ENCODE results near the gene UAP1L1. TPM values are rescaled to one million over a fixed set of nuclear protein-coding genes. Genes with fewer than 3 reads are reported as not detected.

Gene UAP1L1
- total RNA-seq, 2 donors from 2014 or later: 9.0 to 13.0 TPM

- intact Hi-C loops (cut with DNase I): loop anchor here (5.0 kb wide), 1 partner anchor 252 kb away; no protein-coding TSS in a partner anchor
- Histone ChIP-seq H3K27me3 (no peaks in the 10 kb centered on the region), H3K4me3 (no peak overlapping the region), H3K36me3 (no peaks in the 10 kb centered on the region), H3K27ac (no peak overlapping the region), H3K9me3 (no peaks in the 10 kb centered on the region), H3K9ac (ENCODE audit: low read depth in 2 of 2, low read length in 2 of 2) (no peak overlapping the region), H3K4me1 (peaks cover 16% of the 10 kb centered on the region)
- TF ChIP-seq, protein P1, sequence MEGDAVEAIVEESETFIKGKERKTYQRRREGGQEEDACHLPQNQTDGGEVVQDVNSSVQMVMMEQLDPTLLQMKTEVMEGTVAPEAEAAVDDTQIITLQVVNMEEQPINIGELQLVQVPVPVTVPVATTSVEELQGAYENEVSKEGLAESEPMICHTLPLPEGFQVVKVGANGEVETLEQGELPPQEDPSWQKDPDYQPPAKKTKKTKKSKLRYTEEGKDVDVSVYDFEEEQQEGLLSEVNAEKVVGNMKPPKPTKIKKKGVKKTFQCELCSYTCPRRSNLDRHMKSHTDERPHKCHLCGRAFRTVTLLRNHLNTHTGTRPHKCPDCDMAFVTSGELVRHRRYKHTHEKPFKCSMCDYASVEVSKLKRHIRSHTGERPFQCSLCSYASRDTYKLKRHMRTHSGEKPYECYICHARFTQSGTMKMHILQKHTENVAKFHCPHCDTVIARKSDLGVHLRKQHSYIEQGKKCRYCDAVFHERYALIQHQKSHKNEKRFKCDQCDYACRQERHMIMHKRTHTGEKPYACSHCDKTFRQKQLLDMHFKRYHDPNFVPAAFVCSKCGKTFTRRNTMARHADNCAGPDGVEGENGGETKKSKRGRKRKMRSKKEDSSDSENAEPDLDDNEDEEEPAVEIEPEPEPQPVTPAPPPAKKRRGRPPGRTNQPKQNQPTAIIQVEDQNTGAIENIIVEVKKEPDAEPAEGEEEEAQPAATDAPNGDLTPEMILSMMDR (IDR thresholded peaks at IDR 0.05): no peak
- DNase-seq: no peak
These were observed 38.4 kb upstream of the UAP1L1 start for GRCh38 chr9:137038916-137039315.

DNA sequence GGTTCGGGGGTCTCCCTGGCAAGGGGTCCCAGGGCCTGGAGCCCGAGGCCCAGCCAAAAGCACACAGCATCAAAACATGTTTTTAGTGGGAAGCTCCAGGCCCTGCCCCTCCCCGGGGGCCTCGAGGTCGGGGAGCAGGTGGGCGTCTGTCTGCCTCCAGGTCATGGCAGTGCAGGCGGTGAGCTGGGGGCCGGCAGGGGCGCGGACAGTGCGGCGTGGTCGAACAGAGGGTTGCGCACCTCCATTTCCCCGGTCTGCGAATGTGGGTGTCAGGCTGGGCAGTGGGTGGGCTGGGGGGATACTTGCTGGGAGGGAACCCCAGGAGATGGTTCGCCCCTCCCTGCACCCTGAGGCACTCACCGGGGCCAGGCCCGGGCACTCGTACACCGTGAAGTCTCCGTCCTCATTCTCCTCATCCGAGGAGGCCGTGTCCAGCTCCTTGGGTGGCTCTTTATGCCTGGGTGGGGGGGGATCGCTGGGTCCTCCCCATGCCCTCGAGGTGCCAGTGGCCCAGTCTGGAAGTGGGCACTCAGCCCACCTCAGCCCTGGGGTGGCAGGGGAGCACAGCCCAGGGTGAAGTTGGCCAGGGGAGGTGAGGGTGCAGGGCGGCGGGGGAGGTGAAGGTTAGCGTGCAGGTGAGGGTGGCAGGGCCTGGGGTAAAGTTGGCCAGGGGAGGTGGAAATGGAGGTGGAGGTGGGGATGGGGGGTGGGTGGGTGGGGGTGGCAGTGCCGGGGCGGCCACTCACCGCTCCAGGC, 37.5 kb upstream of the UAP1L1 start:
- H3K4me1 ChIP-seq: peaks cover 16% of the 10 kb centered on the region
- no peak overlapping the region for H3K4me3 ChIP-seq
- TF ChIP-seq, protein P1 (IDR thresholded peaks at IDR 0.05): no peak
- H3K36me3 ChIP-seq: no peaks in the 10 kb centered on the region
- H3K9me3 ChIP-seq: no peaks in the 10 kb centered on the region
- no peaks in the 10 kb centered on the region for H3K27me3 ChIP-seq
- H3K9ac ChIP-seq (ENCODE audit: low read depth in 2 of 2, low read length in 2 of 2): no peak overlapping the region
- no peak for DNase-seq
- intact Hi-C loops (cut with DNase I): loop anchor here (5.0 kb wide), 1 partner anchor 252 kb away; no protein-coding TSS in a partner anchor
- H3K27ac ChIP-seq: no peak overlapping the region

- Histone ChIP-seq H3K27ac (no peak overlapping the region), H3K4me1 (peaks cover 13% of the 10 kb centered on the region), H3K9ac (ENCODE audit: low read depth in 2 of 2, low read length in 2 of 2) (no peak overlapping the region), H3K36me3 (no peaks in the 10 kb centered on the region), H3K9me3 (no peaks in the 10 kb centered on the region), H3K4me3 (no peak overlapping the region), H3K27me3 (no peaks in the 10 kb centered on the region)
- DNase-seq: no peak
- intact Hi-C loops (cut with DNase I): no loop called here
- TF ChIP-seq, protein P1 (IDR thresholded peaks at IDR 0.05): no peak
These were observed 36.7 kb upstream of the UAP1L1 start for GRCh38 chr9:137040568-137040967.

GRCh38 chr9:137041124-137041523, 36.2 kb upstream of the UAP1L1 start:
- intact Hi-C loops (cut with DNase I): no loop called here
- Histone ChIP-seq H3K9ac (ENCODE audit: low read depth in 2 of 2, low read length in 2 of 2) (no peak overlapping the region), H3K27ac (no peak overlapping the region), H3K27me3 (no peaks in the 10 kb centered on the region), H3K4me1 (peaks cover 16% of the 10 kb centered on the region), H3K36me3 (no peaks in the 10 kb centered on the region), H3K9me3 (no peaks in the 10 kb centered on the region), H3K4me3 (no peak overlapping the region)
- TF ChIP-seq, protein P1 (IDR thresholded peaks at IDR 0.05): no peak
- DNase-seq: no peak

GRCh38 chr9:137042751-137043727, 34.3 kb upstream of the UAP1L1 start:
- Histone ChIP-seq H3K9me3 (no peaks in the 10 kb centered on the region), H3K4me1 (peaks cover 19% of the 10 kb centered on the region), H3K9ac (ENCODE audit: low read depth in 2 of 2, low read length in 2 of 2) (peak overlapping the region in 1 of 2 donors; percentile 1), H3K27ac (peak overlapping the region; percentile 26), H3K36me3 (no peaks in the 10 kb centered on the region), H3K27me3 (peaks cover 7% of the 10 kb centered on the region), H3K4me3 (no peak overlapping the region)
- intact Hi-C loops (cut with DNase I): no loop called here
- TF ChIP-seq, protein P1 (IDR thresholded peaks at IDR 0.05): no peak
- no peak for DNase-seq
